Measurements from ENCODE around the gene CCNY.

- TF ChIP-seq EZH2 (IDR thresholded peaks at IDR 0.05; ENCODE audit: borderline replicate concordance, insufficient read depth, low read depth, low read length, poor library complexity, severe bottlenecking) (no peak), CTCF (IDR thresholded peaks at IDR 0.05) (no peak)
These were observed 85.4 kb downstream of the CCNY start for GRCh38 chr10:35421553-35422178.
